Effector memory CD8-positive, alpha-beta T cell (primary cell): ENCODE results near the gene CEP55.
A peak's percentile ranks its signal among the peaks of the same experiment; 100 is the strongest.

ENCODE experiments used
- ATAC-seq: fragments of 150-1000 bp; cut with Tn5 transposase; replicated peaks from 2 replicates; pipeline ENCODE4 v1.10.0; 2021; ENCODE audit warnings: mild to moderate bottlenecking, moderate library complexity
- DNase-seq, 3 experiments: peaks; one replicate each; pipeline ENCODE4 v3.0.0; 2021
- H3K27ac Mint-ChIP-seq, 2 donors: one replicate each; pipeline ENCODE4 v1.8.0; 2022; ENCODE audit warnings: mild to moderate bottlenecking in 2 of 2, mixed read lengths in 2 of 2, moderate library complexity in 2 of 2
- H3K27me3 Mint-ChIP-seq, 2 donors: one replicate each; pipeline ENCODE4 v1.8.0; 2022; ENCODE audit warnings: mixed read lengths in 2 of 2
- H3K36me3 Mint-ChIP-seq: one replicate; pipeline ENCODE4 v1.8.0; 2022; ENCODE audit warnings: mild to moderate bottlenecking, moderate library complexity, mixed read lengths; ENCODE audit not compliant: insufficient read depth
- H3K4me1 Mint-ChIP-seq, 2 donors: one replicate each; pipeline ENCODE4 v1.8.0; 2022; ENCODE audit warnings: low read depth in 2 of 2, mixed read lengths in 2 of 2
- H3K4me3 Mint-ChIP-seq, 2 donors: one replicate each; pipeline ENCODE4 v1.8.0; 2022; ENCODE audit warnings: mild to moderate bottlenecking in 2 of 2, mixed read lengths in 2 of 2, moderate library complexity in 2 of 2
- H3K9me3 Mint-ChIP-seq, 2 donors: one replicate each; pipeline ENCODE4 v1.8.0; 2022; ENCODE audit warnings: mixed read lengths in 2 of 2

CEP55 gene

GRCh38 chr10:93567277-93568104 is 71.1 kb downstream of the CEP55 start:
- Mint-ChIP-seq H3K27me3 (peaks cover 60 to 83% of the 10 kb centered on the region in 2 donors), H3K27ac (no peak overlapping the region), H3K4me3 (no peak overlapping the region), H3K36me3 (peaks cover 5% of the 10 kb centered on the region), H3K9me3 (no peaks in the 10 kb centered on the region), H3K4me1 (peaks cover 0 to 7% of the 10 kb centered on the region in 2 donors)
- no peak for DNase-seq
- no peak for ATAC-seq

DNA sequence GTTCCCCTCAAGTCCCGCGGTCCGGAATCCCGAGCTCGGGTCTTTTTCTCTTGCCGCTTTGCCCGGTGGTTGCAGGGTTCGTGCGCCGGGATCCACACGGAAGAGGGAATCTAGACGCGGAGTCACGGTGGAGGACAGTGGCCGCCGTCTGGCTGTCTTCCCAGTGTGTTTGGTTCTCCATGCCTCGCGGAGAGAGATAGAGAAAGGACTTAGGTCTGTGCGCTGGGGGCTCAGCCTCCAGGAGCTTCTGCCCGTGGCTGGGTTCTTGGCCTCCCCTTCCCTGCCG is 71.6 kb downstream of the CEP55 start:
- DNase-seq (no peak), ATAC-seq (no peak)
- Mint-ChIP-seq H3K36me3 (peaks cover 5% of the 10 kb centered on the region), H3K4me3 (no peak overlapping the region), H3K9me3 (no peaks in the 10 kb centered on the region), H3K27me3 (peaks cover 66 to 87% of the 10 kb centered on the region in 2 donors), H3K27ac (no peak overlapping the region), H3K4me1 (peaks cover 0 to 8% of the 10 kb centered on the region in 2 donors)

GRCh38 chr10:93570383-93570782 is 74.0 kb downstream of the CEP55 start:
- H3K4me3 Mint-ChIP-seq = no peak overlapping the region
- H3K27ac Mint-ChIP-seq = no peak overlapping the region
- no peak for ATAC-seq
- peaks cover 4 to 14% of the 10 kb centered on the region in 2 donors for H3K4me1 Mint-ChIP-seq
- peaks cover 76 to 93% of the 10 kb centered on the region in 2 donors for H3K27me3 Mint-ChIP-seq
- peaks cover 5% of the 10 kb centered on the region for H3K36me3 Mint-ChIP-seq
- H3K9me3 Mint-ChIP-seq = no peaks in the 10 kb centered on the region
- DNase-seq = no peak

DNA sequence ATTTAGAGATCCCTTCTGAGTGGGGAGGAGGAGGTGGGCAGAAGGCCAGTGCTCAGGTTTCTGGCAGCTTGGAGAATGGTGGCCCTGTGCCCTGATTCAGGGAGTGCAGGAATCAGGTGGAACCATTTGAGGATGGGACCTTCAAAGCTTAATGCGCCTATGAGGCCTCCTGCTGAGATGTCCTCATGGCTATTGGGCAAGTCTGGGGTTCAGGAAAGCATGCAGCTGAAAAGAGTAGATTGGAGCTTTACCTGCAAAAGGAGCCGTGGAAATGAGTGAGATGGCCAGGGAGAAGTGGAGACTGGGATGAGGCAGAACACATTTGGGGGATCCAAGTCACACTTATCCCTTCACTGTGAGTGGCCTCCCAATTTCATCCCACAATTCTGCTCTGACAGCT is 76.2 kb downstream of the CEP55 start:
- Mint-ChIP-seq H3K27ac (no peak overlapping the region), H3K9me3 (no peaks in the 10 kb centered on the region), H3K27me3 (peaks cover 66 to 80% of the 10 kb centered on the region in 2 donors), H3K36me3 (peaks cover 5% of the 10 kb centered on the region), H3K4me1 (peaks cover 4 to 7% of the 10 kb centered on the region in 2 donors), H3K4me3 (no peak overlapping the region)
- ATAC-seq = no peak
- DNase-seq = no peak

DNA sequence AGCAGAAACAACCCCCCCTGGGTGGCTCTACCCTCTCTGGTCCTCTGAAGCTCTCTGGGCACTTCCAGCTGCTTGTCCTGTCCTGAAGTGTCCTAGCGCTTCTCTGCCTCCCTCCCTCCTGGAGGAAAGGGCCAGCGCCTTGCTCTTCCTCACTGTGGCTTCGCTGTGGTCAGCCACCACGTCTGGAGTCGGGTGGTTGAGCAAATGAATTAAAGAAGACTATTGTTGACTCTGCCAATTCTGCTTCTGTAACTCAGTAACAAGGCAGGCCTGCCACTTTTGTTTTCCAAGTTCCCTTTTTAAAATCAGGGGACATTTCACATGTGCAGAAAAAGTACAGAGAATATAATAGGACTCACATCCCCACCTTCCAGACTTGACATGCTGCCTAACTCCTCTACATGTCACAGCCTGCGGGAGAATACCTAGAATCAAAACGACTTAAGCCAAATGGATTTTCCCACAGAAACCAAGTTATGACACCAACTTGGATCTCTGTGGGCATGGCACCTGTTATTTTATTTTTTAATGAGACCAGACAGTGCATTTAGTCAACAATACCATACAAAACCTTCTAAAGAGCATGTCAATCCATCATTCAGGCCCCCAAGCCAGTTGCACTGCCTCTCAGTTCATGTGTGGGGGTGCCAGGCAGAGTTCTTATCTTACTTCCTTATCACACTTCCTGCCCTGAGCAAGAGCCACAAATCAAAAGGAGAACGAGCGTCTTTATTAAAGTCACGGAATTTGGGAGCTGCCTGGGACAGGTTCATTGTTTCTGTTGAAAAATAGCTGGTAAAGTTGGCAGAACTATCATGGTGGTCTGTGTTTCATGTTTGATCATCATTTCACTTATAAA is 76.9 kb downstream of the CEP55 start:
- peaks cover 4 to 7% of the 10 kb centered on the region in 2 donors for H3K4me1 Mint-ChIP-seq
- H3K4me3 Mint-ChIP-seq = no peak overlapping the region
- H3K36me3 Mint-ChIP-seq = peaks cover 3% of the 10 kb centered on the region
- ATAC-seq = no peak
- H3K27me3 Mint-ChIP-seq = peaks cover 64 to 80% of the 10 kb centered on the region in 2 donors
- peak overlapping the region in 1 of 2 donors; percentile 46 for H3K27ac Mint-ChIP-seq
- no peaks in the 10 kb centered on the region for H3K9me3 Mint-ChIP-seq
- no peak for DNase-seq

DNA sequence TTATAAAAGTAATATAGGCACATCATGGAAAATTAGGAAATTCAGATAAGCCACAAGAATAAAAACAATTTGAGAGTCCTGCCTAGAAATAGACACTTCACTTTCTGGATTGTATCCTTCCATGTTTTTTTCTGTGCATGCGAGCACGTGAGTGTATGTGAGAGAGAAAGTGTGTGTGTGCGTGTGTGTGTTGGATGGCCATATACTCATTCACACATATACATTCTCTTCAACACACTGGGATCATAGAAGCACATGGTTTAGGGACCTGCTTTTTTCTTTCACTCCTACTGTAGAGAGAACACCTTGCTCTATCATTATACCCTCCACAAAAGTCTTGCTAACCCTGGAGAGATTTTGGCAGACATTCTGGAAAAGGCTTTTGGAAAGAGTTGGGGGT is 77.5 kb downstream of the CEP55 start:
- Mint-ChIP-seq H3K27ac (no peak overlapping the region), H3K27me3 (peaks cover 62 to 74% of the 10 kb centered on the region in 2 donors), H3K4me3 (no peak overlapping the region), H3K4me1 (peaks cover 4 to 7% of the 10 kb centered on the region in 2 donors), H3K36me3 (peaks cover 3% of the 10 kb centered on the region), H3K9me3 (no peaks in the 10 kb centered on the region)
- DNase-seq = no peak
- ATAC-seq = no peak

GRCh38 chr10:93576888-93577287 is 80.5 kb downstream of the CEP55 start:
- Mint-ChIP-seq H3K4me1 (peaks cover 4 to 7% of the 10 kb centered on the region in 2 donors), H3K27ac (no peak overlapping the region)

DNA sequence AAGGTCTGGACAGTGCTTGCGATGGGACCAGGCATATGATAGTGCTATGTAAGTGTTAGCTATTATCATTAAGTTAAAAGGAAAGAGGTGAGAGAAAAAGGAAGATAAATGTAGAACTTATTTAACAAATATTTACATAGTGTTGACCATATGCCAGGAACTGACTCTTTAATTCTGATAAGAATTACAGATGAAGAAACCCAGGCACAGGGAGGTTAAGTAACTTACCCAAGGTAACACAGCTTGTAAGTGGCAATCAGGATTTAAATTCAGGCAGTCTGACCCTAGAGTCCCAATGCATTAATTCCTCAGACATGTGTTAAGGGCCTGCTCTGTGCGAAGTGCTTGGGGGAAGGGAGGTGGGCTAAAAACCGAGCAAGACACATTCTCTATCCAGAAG is 81.2 kb downstream of the CEP55 start:
- Mint-ChIP-seq H3K4me3 (no peak overlapping the region), H3K4me1 (peaks cover 4 to 7% of the 10 kb centered on the region in 2 donors), H3K27me3 (peaks cover 33 to 55% of the 10 kb centered on the region in 2 donors), H3K36me3 (no peaks in the 10 kb centered on the region), H3K9me3 (peaks cover 6 to 7% of the 10 kb centered on the region in 2 donors), H3K27ac (no peak overlapping the region)
- DNase-seq = no peak
- no peak for ATAC-seq

More at GRCh38 chr10:93576888-93577287, 80.5 kb downstream of the CEP55 start:
- no peak overlapping the region for H3K4me3 Mint-ChIP-seq
- H3K27me3 Mint-ChIP-seq = peaks cover 40 to 55% of the 10 kb centered on the region in 2 donors
- peaks cover 6 to 7% of the 10 kb centered on the region in 2 donors for H3K9me3 Mint-ChIP-seq
- ATAC-seq (no peak), DNase-seq (no peak)
- peaks cover 2% of the 10 kb centered on the region for H3K36me3 Mint-ChIP-seq
